GM12873 (cell line): ENCODE results near the gene CDH16.

Source experiments
- TF ChIP-seq, protein P1 (sequence below): IDR thresholded peaks from 2 replicates; pipeline ENCODE4 v1.5.1; 2012; ENCODE audit warnings: low read depth, mild to moderate bottlenecking, moderate library complexity, low read length, control low read depth; ENCODE audit not compliant: insufficient read depth; ENCODE audit errors: missing control alignments

CDH16 gene

DNA sequence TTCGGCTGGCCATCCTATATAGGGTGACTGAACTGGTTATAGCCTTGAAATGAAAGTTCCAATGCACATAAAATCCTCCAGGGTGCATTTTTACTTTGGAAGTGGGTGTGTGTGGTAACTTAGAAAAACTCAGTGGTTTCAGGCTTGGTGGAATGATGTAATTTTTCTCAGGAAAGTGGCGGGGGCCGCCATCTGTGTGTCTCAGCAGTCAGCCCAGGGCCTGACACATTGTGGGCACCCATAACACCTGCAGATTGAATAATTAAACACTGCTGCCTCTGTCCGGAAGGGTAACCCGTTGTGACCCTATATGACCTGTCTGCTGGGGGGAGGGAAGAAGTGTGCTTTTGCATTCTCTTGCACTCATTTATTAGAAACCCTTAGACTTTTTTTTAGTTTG is 40.6 kb downstream of the CDH16 start:
- TF ChIP-seq, protein P1, sequence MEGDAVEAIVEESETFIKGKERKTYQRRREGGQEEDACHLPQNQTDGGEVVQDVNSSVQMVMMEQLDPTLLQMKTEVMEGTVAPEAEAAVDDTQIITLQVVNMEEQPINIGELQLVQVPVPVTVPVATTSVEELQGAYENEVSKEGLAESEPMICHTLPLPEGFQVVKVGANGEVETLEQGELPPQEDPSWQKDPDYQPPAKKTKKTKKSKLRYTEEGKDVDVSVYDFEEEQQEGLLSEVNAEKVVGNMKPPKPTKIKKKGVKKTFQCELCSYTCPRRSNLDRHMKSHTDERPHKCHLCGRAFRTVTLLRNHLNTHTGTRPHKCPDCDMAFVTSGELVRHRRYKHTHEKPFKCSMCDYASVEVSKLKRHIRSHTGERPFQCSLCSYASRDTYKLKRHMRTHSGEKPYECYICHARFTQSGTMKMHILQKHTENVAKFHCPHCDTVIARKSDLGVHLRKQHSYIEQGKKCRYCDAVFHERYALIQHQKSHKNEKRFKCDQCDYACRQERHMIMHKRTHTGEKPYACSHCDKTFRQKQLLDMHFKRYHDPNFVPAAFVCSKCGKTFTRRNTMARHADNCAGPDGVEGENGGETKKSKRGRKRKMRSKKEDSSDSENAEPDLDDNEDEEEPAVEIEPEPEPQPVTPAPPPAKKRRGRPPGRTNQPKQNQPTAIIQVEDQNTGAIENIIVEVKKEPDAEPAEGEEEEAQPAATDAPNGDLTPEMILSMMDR, result no peak

DNA sequence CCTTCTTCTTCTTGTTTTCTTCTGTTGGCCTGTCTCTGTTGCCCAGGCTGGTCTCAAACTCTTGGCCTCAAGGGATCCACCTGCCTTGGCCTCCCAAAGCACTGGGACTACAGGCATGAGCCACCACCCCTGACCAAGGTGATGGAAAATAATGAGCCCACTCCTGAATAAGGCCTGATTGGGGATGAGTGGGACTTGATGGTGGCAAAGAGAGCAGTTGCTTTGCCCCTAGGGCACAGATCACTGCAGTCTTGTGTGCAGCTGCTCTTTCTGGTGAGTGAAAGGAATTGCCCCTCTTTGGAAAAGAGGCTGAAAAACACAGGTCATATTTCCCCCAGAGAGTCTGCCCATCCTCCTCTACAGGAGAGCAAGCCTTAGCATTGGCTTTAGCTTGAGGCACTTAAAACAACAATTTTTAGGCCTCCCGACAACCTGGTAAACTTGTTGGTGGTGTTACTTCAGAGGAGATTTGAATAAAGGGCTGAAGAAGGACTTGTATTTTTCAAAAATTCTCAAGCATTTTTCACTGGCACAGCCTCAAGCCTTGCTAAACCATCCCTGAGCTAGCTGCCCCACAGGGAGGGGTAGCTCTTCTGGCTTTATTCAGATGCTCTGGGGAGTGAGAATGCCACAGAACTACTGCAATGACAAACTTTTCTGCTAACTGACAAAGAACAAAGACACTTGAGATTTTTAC is 44.5 kb downstream of the CDH16 start:
- TF ChIP-seq, protein P1, result no peak

DNA sequence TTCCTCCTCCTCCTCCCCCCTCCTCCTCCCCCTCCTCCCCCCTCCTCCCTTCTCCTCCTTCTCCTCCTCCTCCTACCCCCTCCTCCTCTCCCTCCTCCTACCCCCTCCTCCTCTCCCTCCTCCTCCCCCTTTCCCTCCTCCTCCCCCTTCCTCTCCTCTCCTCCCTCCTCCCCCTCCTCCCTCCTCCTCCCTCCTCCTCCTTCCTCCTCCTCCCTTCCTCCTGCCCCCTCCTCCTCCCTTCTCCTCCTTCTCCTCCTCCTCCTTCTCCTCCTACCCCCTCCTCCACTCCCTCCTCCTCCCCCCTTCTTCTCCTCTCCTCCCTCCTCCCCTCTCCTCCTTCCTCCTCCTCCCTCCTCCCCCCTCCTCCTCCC is 45.0 kb downstream of the CDH16 start:
- TF ChIP-seq, protein P1, result no peak

GRCh38 chr16:66872943-66873684 is 45.6 kb downstream of the CDH16 start:
- TF ChIP-seq, protein P1, result peak; percentile 93

- TF ChIP-seq, protein P1, result no peak
These were observed 46.1 kb downstream of the CDH16 start for GRCh38 chr16:66872559-66872942.

GRCh38 chr16:66871840-66872239 is 46.8 kb downstream of the CDH16 start:
- TF ChIP-seq, protein P1, result no peak

- TF ChIP-seq, protein P1, result no peak
These were observed 49.3 kb downstream of the CDH16 start for GRCh38 chr16:66869424-66869823.
